ENCODE measurements around the gene SYTL3.

SYTL3 gene

GRCh38 chr6:158636778-158637177 lies 13.1 kb upstream of the SYTL3 start:
- in situ Hi-C loops (cut with MboI; ENCODE audit: low sequenced_read_pairs, unreplicated experiment) = no loop called here
- no peak for DNase-seq (ENCODE audit: low spot score)
- no peak for TF ChIP-seq CTCF (IDR thresholded peaks at IDR 0.05; ENCODE audit: borderline replicate concordance, control extremely low read depth, extremely low read depth, insufficient read depth, missing control alignments)

- no peak for TF ChIP-seq CTCF (IDR thresholded peaks at IDR 0.05; ENCODE audit: borderline replicate concordance, control extremely low read depth, extremely low read depth, insufficient read depth, missing control alignments)
- no peak for DNase-seq (ENCODE audit: low spot score)
- in situ Hi-C loops (cut with MboI; ENCODE audit: low sequenced_read_pairs, unreplicated experiment) = no loop called here
Observed at GRCh38 chr6:158638324-158638854, 11.5 kb upstream of the SYTL3 start.

DNA sequence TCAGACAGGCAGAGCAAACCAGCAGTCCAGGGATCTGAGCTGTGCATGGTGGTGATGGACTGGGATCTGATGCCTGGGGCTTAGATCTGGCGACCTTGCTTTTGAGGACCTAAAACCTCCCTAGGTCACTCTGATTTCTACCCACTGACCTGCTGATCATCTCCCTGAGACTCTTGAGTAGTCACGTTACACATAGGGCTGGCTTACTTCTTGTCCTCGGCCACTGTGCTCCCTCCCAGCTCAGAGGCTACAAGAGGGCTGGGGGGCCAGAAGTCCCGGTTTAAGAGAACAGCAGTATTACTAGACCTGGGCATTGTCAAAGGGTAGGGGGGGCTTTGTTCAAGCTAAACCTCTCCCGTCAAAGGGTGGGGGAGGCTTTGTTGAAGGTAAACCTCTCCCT lies 10.8 kb upstream of the SYTL3 start:
- in situ Hi-C loops (cut with MboI; ENCODE audit: low sequenced_read_pairs, unreplicated experiment) = no loop called here
- TF ChIP-seq CTCF (IDR thresholded peaks at IDR 0.05; ENCODE audit: borderline replicate concordance, control extremely low read depth, extremely low read depth, insufficient read depth, missing control alignments) = no peak
- no peak for DNase-seq (ENCODE audit: low spot score)

DNA sequence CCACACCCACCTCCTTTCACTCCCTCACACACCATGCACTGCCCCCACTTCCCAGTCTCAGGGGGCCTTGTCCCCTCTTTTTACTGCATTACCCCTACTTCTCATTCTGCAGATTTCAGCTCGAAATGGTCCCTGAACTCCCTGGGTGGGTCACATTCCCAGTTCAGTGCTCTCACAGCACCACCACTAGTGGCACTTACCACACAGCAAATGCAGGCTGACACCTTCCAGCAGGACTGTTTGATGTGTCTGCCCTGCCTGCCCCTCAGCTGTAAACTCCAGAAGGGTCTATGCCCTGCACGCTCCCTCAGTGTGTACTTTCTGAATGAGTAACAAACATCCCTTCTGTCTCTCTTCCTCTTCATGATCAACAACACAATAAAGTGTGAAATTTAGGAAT lies 9.3 kb upstream of the SYTL3 start:
- DNase-seq (ENCODE audit: low spot score) = no peak

DNA sequence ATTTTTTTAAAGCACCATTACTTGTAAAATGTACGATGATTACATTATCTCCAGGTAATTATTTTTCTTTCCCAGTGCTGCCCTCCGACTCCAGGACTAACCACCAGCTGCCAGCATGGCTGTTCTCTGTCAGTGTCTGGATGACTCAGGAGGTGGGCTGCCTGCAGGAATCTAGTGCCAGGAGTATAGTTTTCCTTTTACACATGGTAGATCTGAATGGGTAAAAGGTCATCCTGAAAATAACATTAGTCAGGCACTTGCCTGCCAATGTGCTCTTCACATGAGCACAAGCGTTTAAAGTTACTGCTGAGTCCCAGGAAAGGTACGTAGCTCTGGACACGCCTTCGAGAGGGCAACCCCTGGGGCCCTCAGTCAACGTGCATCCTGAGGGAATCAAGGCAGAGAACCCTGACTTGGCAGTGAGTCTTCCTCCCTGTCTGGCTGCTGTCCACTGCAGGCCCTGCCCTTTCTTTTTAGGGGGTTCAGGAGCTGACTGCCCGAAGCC lies 7.7 kb upstream of the SYTL3 start:
- no peak for TF ChIP-seq CTCF (IDR thresholded peaks at IDR 0.05; ENCODE audit: borderline replicate concordance, control extremely low read depth, extremely low read depth, insufficient read depth, missing control alignments)
- in situ Hi-C loops (cut with MboI; ENCODE audit: low sequenced_read_pairs, unreplicated experiment) = no loop called here
- DNase-seq (ENCODE audit: low spot score) = no peak

More for the DNA sequence above, 9.3 kb upstream of the SYTL3 start:
- no peak for TF ChIP-seq CTCF (IDR thresholded peaks at IDR 0.05; ENCODE audit: borderline replicate concordance, control extremely low read depth, extremely low read depth, insufficient read depth, missing control alignments)
- in situ Hi-C loops (cut with MboI; ENCODE audit: low sequenced_read_pairs, unreplicated experiment) = no loop called here

- TF ChIP-seq CTCF (IDR thresholded peaks at IDR 0.05; ENCODE audit: borderline replicate concordance, control extremely low read depth, extremely low read depth, insufficient read depth, missing control alignments) = no peak
- no peak for DNase-seq (ENCODE audit: low spot score)
- in situ Hi-C loops (cut with MboI; ENCODE audit: low sequenced_read_pairs, unreplicated experiment) = no loop called here
Observed at GRCh38 chr6:158643836-158644230, 6.0 kb upstream of the SYTL3 start.

Data from GM13976 (cell line).